ENCODE results near the gene ATP23. TPM values are rescaled to one million over a fixed set of nuclear protein-coding genes. Genes with fewer than 3 reads are reported as not detected.

The ATP23 gene
- total and polyA plus RNA-seq, 10 of the 15 experiments (the other 5 are each of a cell fraction or from before 2014, with no cell fraction given), result 1.6 to 28.1 (median 15.1) TPM

- 52% methylated on average over 6 of the region's 6 CpGs for WGBS (ENCODE audit: insufficient coverage, insufficient replicate concordance, low lambda C conversion rate, missing lambda C conversion rate)
- no peak for ATAC-seq
- in situ Hi-C loops (cut with MboI) (loop anchor here (10.0 kb wide), 1 partner anchor 1171 kb away; no protein-coding TSS in a partner anchor), intact Hi-C loops (cut with micrococcal nuclease; ENCODE audit: unreplicated experiment) (loop anchor here (5.0 to 10.0 kb wide), 2 partner anchors 458 to 1171 kb away; no protein-coding TSS in a partner anchor)
- Histone ChIP-seq H3K27me3 (replicated peaks in 1 of 2; ENCODE audit: control insufficient read depth in 2 of 2, insufficient read depth in 2 of 2, low read length in 1 of 2) (no peaks in the 10 kb centered on the region; a peak in 1 of 4 replicates), H3K4me2 (ENCODE audit: control insufficient read depth, insufficient read depth) (no peak overlapping the region), H3K27ac (ENCODE audit: control insufficient read depth, insufficient read depth) (no peak overlapping the region), H3K9ac (ENCODE audit: control insufficient read depth, insufficient read depth, low read length) (no peak overlapping the region), H3K79me2 (ENCODE audit: control insufficient read depth, insufficient read depth, low read length) (no peaks in the 10 kb centered on the region), H3K9me3 (replicated peaks; ENCODE audit: control insufficient read depth, insufficient read depth, low read length) (no peaks in the 10 kb centered on the region), H3K36me3 (ENCODE audit: control insufficient read depth in 2 of 2, insufficient read depth in 2 of 2, low read length in 1 of 2) (no peaks in the 10 kb centered on the region), H2AFZ (ENCODE audit: control insufficient read depth, low read depth, low read length) (no peak overlapping the region), H4K20me1 (ENCODE audit: control insufficient read depth, insufficient read depth) (no peaks in the 10 kb centered on the region), H3K4me1 (ENCODE audit: control insufficient read depth, insufficient read depth, low read length) (no peaks in the 10 kb centered on the region), H3K4me3 (no peak overlapping the region)
- no peak for TF ChIP-seq FOS (IDR thresholded peaks at IDR 0.05; ENCODE audit: borderline replicate concordance, extremely low read depth, insufficient read length)
- ChIA-PET POLR2A (no interaction called here), RAD21 (ENCODE audit: unreplicated experiment) (no interaction called here), CTCF (interaction anchor here (0.5 to 1.6 kb wide), 3 partner anchors 457 to 1168 kb away, joined by 3 to 7 read pairs (median 4); no protein-coding TSS in a partner anchor), SMC1A (ENCODE audit: uncharacterized antibody, unreplicated experiment) (no interaction called here)
- no TSS peak for BruUV-seq (replicated peaks)
- no peak for DNase-seq (ENCODE audit: low read depth, low spot score)
- FAIRE-seq, result no peak
These were observed 42.6 kb downstream of the ATP23 start for GRCh38 chr12:57983858-57984505.

DNA sequence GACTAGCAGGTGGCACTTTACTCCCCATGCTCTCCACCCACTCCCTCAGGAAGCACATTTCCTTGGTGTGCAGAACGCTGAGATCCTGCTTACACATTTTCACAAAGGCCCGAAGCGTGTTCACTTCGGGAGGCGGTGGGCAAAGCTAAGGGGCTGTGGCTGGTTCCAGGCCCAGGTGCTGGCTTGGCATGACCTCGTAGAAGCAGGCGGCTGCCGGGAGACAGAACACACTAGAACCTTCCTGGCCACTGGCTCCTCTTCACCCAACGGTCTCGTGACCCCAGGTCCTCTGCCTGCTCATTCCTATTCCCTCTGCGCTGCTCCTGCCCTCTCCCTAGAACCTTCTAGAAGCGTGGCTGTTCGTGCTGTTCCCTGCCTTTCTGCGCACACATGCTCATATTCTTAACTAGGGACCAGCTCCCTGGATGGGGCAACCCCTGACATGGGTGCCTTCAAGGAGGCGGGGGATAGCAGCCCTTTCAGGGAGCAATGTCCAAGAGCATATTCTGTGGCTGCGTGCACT, 43.3 kb downstream of the ATP23 start:
- ChIA-PET CTCF (no interaction called here), SMC1A (ENCODE audit: uncharacterized antibody, unreplicated experiment) (no interaction called here), RAD21 (ENCODE audit: unreplicated experiment) (no interaction called here), POLR2A (no interaction called here)
- Histone ChIP-seq H3K4me2 (ENCODE audit: control insufficient read depth, insufficient read depth) (no peak overlapping the region), H3K36me3 (ENCODE audit: control insufficient read depth in 2 of 2, insufficient read depth in 2 of 2, low read length in 1 of 2) (no peaks in the 10 kb centered on the region), H4K20me1 (ENCODE audit: control insufficient read depth, insufficient read depth) (no peaks in the 10 kb centered on the region), H3K27ac (ENCODE audit: control insufficient read depth, insufficient read depth) (no peak overlapping the region), H3K79me2 (ENCODE audit: control insufficient read depth, insufficient read depth, low read length) (no peaks in the 10 kb centered on the region), H3K4me3 (no peak overlapping the region), H3K27me3 (replicated peaks in 1 of 2; ENCODE audit: control insufficient read depth in 2 of 2, insufficient read depth in 2 of 2, low read length in 1 of 2) (no peaks in the 10 kb centered on the region; a peak in 1 of 4 replicates), H3K9ac (ENCODE audit: control insufficient read depth, insufficient read depth, low read length) (no peak overlapping the region), H3K9me3 (replicated peaks; ENCODE audit: control insufficient read depth, insufficient read depth, low read length) (no peaks in the 10 kb centered on the region), H2AFZ (ENCODE audit: control insufficient read depth, low read depth, low read length) (no peak overlapping the region), H3K4me1 (ENCODE audit: control insufficient read depth, insufficient read depth, low read length) (no peaks in the 10 kb centered on the region)
- no peak for TF ChIP-seq FOXM1 (IDR thresholded peaks at IDR 0.05; ENCODE audit: low read depth, low read length)
- WGBS (ENCODE audit: insufficient coverage, insufficient replicate concordance, low lambda C conversion rate, missing lambda C conversion rate), result 49% methylated on average over 16 of the region's 16 CpGs
- FAIRE-seq (no peak), DNase-seq (ENCODE audit: low read depth, low spot score) (no peak), ATAC-seq (no peak)
- no TSS peak for BruUV-seq (replicated peaks)
- in situ Hi-C loops (cut with MboI), result loop anchor here (10.0 kb wide), 1 partner anchor 1170 kb away; no protein-coding TSS in a partner anchor
- intact Hi-C loops (cut with micrococcal nuclease; ENCODE audit: unreplicated experiment), result loop anchor here (5.0 to 10.0 kb wide), 2 partner anchors 458 to 1170 kb away; no protein-coding TSS in a partner anchor
